HG03342 (cell line): ENCODE measurements around the gene SLC48A1.

Source experiments
- ATAC-seq: cut with Tn5 transposase; IDR thresholded peaks from one replicate; pipeline ENCODE4 v1.9.1; 2021; ENCODE audit warnings: mild to moderate bottlenecking, moderate library complexity; ENCODE audit not compliant: unreplicated experiment

Gene SLC48A1

GRCh38 chr12:47773062-47773857 is at the start of gene SLC48A1:
TSS of gene SLC48A1 (plus strand) at chr12:47773238. CDS start at chr12:47773305, 67 bp downstream.
- ATAC-seq = peak; percentile 82

- ATAC-seq = no peak
Observed at GRCh38 chr12:47725091-47725772, 47.8 kb upstream of the SLC48A1 start, which contains the start of gene ENDOU. TSS of gene ENDOU (minus strand) at chr12:47725490. CDS start at chr12:47725413, 77 bp downstream.

- peak; percentile 91 for ATAC-seq
Observed at GRCh38 chr12:47725893-47726292, 47.1 kb upstream of the SLC48A1 start.

GRCh38 chr12:47729233-47729632 is 43.8 kb upstream of the SLC48A1 start:
- ATAC-seq = no peak

GRCh38 chr12:47730341-47730744 is 42.7 kb upstream of the SLC48A1 start:
- ATAC-seq = no peak

GRCh38 chr12:47731723-47732122 is 41.3 kb upstream of the SLC48A1 start:
- no peak for ATAC-seq

- no peak for ATAC-seq
Observed at GRCh38 chr12:47732504-47732903, 40.5 kb upstream of the SLC48A1 start.

GRCh38 chr12:47733142-47733541 is 39.9 kb upstream of the SLC48A1 start:
- no peak for ATAC-seq

- no peak for ATAC-seq
Observed at GRCh38 chr12:47734725-47735480, 38.1 kb upstream of the SLC48A1 start.

- no peak for ATAC-seq
Observed at GRCh38 chr12:47735649-47736048, 37.4 kb upstream of the SLC48A1 start.

- ATAC-seq = no peak
Observed at GRCh38 chr12:47736216-47736615, 36.8 kb upstream of the SLC48A1 start.

- ATAC-seq = no peak
Observed at GRCh38 chr12:47736877-47737676, 36.0 kb upstream of the SLC48A1 start.

- no peak for ATAC-seq
Observed at GRCh38 chr12:47737936-47738594, 35.0 kb upstream of the SLC48A1 start.

- ATAC-seq = no peak
Observed at GRCh38 chr12:47739297-47739696, 33.7 kb upstream of the SLC48A1 start.

GRCh38 chr12:47739979-47740378 is 33.1 kb upstream of the SLC48A1 start:
- no peak for ATAC-seq

GRCh38 chr12:47740606-47741339 is 32.3 kb upstream of the SLC48A1 start:
- no peak for ATAC-seq

- ATAC-seq = no peak
Observed at GRCh38 chr12:47741340-47741703, 31.7 kb upstream of the SLC48A1 start.

GRCh38 chr12:47742253-47742825 is 30.7 kb upstream of the SLC48A1 start:
- no peak for ATAC-seq

GRCh38 chr12:47743311-47743860 is 29.7 kb upstream of the SLC48A1 start:
- ATAC-seq = no peak
